ENCODE results near the gene VPS52.
A peak's percentile ranks its signal among the peaks of the same experiment; 100 is the strongest.
"Not testable (repeated sequence)": the region's sequence is repeated elsewhere in the genome, so short reads cannot be mapped to it uniquely, and the experiment has no call there.

The VPS52 gene

GRCh38 chr6:33250731-33251130 is 20.9 kb downstream of the VPS52 start:
- no peak for DNase-seq (ENCODE audit: low spot score)

DNA sequence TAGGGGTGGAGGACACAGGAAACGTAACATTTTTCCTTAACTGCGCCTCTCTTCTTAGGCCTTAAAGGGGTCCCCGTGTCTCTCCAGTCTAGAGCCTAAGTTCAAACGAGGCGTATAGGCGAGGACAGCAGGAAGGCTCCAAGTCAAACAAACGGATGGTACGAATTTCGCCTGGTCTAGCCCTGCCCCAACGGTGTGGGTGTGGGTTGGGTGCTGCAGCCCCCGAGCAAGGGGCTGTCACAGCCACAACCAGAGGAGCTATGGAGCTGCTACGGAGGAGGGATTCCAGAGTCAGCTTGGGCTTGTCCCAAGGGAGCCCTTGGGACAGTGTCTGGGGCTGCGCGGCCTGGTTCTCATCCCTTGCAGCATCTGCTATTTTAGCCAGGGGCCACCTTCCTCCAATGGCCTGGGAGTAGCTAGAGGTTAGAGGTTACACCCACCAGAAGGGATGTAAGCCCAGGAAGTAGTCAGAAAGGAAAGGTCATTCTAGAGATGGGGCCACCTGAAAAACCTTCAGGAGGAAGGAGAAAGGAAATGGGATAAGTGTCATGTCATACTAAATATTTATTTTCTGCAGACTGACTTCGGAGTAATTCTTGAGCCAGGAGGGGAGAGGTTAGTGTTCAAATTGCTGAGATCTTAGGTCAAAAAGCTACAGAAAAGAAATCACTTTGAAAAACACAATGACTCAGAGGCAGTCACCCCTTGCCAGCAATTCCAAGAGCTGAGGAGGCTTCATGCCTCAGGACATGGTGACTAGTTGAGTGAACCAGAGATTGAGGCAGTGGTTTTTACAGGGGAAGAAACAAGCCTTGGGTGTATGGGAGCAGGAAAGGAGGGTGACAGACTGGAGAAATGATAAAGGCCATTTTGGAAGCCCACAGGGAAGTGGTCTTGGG is 21.7 kb downstream of the VPS52 start:
- DNase-seq (ENCODE audit: low spot score), result no peak

GRCh38 chr6:33248932-33249731 is 22.5 kb downstream of the VPS52 start:
- peak; percentile 97 for DNase-seq (ENCODE audit: low spot score)

DNA sequence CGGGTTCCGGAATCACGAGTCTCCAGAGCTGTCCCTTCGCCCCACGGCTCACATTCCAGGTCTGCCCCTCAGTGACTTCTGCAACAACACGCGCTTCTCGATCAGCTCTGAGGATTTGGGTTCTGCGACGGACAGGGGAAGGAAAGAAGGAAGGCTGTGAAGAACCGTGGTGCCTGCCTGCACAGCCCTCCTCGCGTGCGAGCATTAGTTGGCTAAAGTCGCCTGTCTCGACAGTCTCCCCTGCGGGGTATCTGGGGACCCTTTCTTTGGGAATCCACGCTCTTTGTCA is 23.1 kb downstream of the VPS52 start:
- DNase-seq (ENCODE audit: low spot score), result no peak

DNA sequence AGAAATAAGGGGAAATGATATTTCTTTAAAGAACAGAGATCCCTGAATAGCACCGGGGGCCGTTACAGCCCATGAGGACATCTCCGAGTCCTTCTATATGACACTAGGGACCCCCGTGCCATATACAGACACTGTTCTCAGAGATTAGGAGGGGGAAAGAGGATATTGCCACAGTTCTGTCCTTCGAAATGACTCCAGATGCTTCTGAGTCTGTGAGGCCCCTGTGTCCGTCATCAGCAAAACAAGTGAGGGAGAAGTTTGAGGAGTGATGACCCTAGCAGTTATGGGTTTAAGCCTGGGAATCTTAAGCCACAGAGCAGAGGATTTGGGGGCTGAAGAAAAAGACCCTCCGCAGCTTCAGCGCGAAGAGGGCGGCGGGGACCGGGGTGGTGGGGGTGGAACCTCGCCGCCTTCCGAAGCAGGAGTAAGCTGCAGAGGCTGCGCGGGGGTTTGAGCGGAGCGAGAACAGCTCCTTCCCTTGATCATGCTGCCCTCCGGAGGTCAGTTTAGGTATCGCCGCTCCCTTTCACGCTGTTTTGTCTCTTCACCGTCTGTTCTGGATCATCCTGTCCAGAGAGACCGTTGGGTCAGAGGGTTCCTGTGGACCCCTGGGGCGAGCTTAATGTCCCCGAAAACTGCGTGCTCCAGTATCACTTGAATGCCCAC is 23.6 kb downstream of the VPS52 start:
- peak; percentile 89 for DNase-seq (ENCODE audit: low spot score)

- no peak for DNase-seq (ENCODE audit: low spot score)
Observed at GRCh38 chr6:33243476-33243875, 28.2 kb downstream of the VPS52 start.

DNA sequence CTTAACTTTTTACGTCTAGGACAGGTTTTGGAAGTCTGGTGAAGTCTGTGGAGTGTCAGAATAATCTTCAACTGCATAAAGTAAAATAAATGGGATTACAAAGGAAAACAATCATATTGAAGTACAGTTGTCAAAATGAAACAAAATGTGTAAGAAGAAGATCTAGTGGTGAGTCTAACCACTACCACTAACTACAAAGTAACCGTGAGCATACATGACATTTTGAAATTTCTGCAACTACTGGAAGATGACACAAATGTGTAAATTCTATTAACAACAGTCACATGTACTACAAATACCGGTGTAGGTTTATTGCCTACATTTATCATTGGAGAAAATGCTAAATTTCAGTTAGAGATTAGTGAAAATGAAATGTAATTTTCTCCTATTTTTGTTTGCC is 29.7 kb downstream of the VPS52 start:
- no peak for DNase-seq (ENCODE audit: low spot score)

GRCh38 chr6:33237741-33238140 is 33.9 kb downstream of the VPS52 start:
- no peak for DNase-seq (ENCODE audit: low spot score)

DNA sequence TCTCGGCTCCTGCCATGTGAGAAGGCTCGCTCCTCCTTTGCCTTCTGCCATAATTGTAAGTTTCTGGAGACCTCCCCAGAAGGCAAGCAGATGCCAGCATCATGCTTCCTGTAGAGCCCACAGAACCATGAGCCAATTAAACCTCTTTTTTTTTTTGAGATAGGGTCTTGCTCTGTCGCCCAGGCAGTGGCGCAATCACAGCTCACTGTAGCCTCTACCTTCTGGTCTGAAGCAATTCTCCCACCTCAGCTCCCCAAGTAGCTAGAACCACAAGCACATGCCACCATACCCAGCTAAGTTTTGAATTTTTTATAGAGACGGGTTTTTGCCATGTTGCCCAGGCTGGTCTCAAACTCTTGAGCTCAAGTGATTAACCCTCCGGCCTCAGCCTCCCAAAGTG is 34.8 kb downstream of the VPS52 start:
- no peak for DNase-seq (ENCODE audit: low spot score)

DNA sequence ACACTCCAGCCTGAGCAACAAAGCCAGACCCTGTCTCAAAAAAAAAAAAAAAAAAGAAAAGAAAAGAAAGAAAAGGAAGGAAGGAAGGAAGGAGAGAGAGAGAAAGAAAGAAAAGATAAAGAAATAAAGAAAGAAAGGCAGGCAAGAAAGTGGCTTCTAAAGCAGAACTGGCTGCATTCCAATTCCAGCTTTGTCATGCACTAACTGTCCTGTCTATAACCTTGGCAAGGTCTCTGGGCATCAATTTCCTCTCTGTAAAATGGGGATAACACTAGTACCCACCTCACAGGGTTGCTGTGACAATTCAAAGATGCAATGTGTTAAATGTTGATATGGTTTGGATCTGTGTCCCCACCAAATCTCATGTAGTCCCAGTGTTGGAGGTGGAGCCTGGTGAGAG is 35.3 kb downstream of the VPS52 start:
- DNase-seq (ENCODE audit: low spot score), result no peak

DNA sequence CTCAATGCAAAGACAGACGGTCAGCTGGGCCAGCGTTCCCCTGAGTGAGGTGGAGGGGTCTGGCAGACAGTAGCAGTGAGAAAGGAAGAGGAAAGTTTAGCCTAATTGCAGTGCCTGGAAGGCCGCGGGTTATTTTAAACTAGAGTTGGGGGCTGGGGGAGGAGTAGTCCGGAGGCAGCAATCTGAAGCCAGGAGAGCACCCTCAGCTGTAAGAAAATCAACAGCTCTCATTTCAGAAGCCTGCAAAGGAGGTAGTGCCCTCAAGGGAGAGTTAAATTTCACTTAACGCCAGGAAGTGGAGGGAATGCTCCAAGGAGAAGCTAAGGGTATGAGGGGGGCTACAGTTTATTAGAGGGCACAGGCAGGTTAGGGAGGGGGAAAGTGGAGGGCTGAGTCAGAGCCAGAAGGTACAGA is 36.4 kb downstream of the VPS52 start:
- no peak for DNase-seq (ENCODE audit: low spot score)

- not testable (repeated sequence) for DNase-seq (ENCODE audit: low spot score)
Observed at GRCh38 chr6:33226503-33227120, 45.1 kb downstream of the VPS52 start.

- DNase-seq (ENCODE audit: low spot score), result no peak
Observed at GRCh38 chr6:33217681-33218080, 54.0 kb downstream of the VPS52 start.

DNA sequence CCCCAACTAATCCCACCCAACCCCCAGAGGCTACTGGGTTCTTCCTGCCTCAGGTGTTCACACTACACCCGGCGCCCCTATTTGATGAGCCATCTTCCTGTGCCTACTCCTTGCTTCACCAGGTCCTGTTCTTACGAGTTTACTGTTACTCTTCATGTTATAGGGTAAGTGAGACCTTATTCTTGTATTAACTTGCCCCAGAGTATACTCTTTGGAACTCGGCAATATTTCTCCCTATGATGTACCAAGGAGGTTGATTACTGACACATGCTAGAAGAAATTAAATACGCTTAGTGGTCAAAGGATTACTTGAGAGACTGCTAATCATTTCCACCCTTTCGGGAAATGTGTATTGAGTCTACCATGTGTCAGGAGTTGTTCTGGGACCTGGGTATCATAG is 54.4 kb downstream of the VPS52 start:
- DNase-seq (ENCODE audit: low spot score), result no peak

GRCh38 chr6:33216117-33216649 is 55.5 kb downstream of the VPS52 start:
- DNase-seq (ENCODE audit: low spot score), result no peak

GRCh38 chr6:33215271-33216116 is 56.2 kb downstream of the VPS52 start:
- DNase-seq (ENCODE audit: low spot score), result no peak

DNA sequence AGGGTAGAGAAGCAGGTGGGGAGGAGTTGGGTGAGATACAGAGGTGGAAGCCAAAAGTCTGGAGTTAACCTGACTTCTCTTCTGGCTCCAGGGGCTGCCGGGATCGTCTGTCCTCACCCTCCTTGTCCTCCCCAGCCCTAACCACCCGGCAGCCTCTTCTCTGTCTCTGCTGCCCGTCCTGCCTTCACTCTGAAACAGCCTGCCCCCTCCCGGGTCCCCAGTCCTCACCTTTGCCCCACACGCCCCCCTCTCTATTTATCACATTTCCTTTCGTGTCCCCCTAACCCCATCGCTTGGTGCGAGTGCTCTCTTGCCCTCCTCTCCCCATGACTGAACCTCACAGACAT is 57.7 kb downstream of the VPS52 start:
- no peak for DNase-seq (ENCODE audit: low spot score)

DNA sequence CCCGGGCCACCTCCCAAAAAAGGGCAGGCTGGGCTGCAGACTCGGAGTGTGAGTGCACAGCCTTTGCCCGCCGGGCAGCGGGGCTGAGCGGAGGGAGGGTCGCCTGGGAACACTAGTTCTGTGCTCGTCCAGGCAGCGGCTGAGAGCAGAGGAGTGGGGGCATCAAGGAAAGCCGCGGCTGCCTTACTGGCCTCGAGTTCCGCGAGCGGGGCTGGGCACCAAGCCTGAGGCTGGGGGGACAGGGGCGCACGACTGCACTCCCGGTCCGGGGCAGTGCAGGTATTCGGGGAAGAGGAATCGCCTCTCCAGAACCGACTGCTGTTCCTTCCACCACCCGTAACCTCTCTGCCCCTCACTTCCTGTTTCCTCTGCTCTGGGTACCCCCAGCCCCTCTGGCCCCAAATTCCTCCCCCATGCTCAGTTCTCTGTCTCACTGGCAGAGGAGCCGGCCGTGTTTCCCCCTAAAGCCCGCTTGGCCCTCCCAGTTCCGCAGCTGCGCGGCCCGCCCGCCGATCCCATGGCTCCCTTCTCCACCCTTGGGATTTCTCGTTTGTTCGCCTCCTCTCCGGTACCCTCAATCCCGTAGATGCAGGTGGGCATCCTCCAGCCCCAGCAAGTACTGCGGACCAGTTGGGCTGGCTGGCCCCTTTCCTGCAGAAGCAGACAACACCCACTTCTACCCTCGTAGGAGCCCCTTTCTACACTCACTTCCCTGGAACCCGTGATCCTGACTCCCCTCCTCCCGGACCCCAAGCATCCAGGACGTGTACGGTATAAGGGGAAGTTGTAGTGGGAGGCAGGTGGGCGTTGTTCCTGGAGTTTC is 58.3 kb downstream of the VPS52 start:
- DNase-seq (ENCODE audit: low spot score), result no peak

- DNase-seq (ENCODE audit: low spot score), result no peak
Observed at GRCh38 chr6:33212857-33213165, 58.9 kb downstream of the VPS52 start.

GRCh38 chr6:33211666-33212422 is 59.8 kb downstream of the VPS52 start:
- no peak for DNase-seq (ENCODE audit: low spot score)
